ENCODE results near the gene TTC7B.

TTC7B gene

GRCh38 chr14:90545966-90546751, 270.1 kb downstream of the TTC7B start:
- no peak for DNase-seq (ENCODE audit: low spot score)

- no peak for DNase-seq (ENCODE audit: low spot score)
Observed at GRCh38 chr14:90545382-90545781, 270.8 kb downstream of the TTC7B start.

DNA sequence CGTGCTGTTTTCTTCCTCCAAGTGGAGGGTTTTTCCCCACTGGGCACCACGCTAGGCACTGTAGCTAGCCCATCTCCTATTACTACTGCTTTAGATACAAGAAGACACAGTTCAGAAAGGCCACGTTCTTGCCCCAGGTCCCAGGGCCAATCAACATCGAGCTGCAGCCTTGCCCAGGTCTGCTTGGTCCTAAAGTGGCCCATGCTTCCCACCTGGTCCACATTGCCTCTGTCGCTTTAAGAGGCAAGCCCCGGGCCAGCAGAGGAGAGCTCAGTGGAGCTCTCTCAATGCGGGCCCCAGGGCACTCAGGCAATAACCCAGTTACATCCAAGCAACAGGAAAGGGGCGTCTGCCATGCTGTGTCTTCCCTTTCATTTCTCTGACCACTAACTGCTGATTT, 271.3 kb downstream of the TTC7B start:
- no peak for DNase-seq (ENCODE audit: low spot score)

- no peak for DNase-seq (ENCODE audit: low spot score)
Observed at GRCh38 chr14:90544566-90544965, 271.7 kb downstream of the TTC7B start.

- no peak for DNase-seq (ENCODE audit: low spot score)
Observed at GRCh38 chr14:90543876-90544275, 272.4 kb downstream of the TTC7B start.

DNA sequence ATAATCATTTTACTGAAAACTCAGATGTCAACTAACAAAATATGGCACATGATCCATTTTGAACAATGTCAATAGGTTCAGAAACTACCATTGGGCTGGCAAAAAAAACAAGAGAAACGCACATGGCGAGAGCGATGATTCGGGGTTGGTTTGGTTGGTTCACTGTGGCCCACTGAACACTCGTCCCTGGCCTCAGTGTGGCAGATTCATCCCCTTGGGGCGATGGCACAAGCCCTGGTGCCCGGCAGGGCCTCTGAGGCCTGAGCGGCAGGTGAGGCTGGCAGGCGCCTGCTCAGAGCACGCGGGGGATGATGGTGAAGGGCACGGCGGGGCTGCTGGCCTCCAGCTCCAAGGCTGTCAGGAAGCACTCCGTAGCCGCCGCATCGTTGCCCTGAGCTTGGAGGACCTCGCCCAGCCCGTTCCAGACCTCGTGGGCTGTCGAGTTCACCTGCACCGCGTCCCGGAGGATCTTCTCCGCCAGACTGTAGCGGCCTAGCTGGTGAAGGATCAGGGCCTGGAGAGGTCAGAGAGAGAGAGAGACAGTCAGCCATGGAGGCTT, 275.1 kb downstream of the TTC7B start:
- DNase-seq (ENCODE audit: low spot score): no peak

- no peak for DNase-seq (ENCODE audit: low spot score)
Observed at GRCh38 chr14:90540437-90540836, 275.8 kb downstream of the TTC7B start.

DNA sequence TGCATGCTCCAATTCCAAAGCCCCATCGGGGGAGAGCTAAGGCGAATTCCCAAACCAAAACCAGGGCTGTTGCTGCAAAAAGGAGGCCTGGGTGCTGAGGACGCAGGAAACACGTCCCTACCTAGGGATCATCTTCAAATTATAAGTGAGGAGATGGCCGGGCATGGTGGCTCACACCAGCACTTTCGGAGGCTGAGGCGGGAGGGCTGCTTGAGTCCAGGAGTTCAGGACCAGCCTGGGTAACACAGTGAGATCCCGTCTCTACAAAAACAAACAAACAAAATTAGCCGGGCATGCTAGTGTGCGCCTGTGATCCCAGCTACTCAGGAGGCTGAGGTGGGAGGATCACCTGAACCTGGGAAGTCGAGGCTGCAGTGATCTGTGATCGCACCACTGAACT, 276.2 kb downstream of the TTC7B start:
- no peak for DNase-seq (ENCODE audit: low spot score)

GRCh38 chr14:90539496-90539775, 276.8 kb downstream of the TTC7B start:
- DNase-seq (ENCODE audit: low spot score): no peak

- no peak for DNase-seq (ENCODE audit: low spot score)
Observed at GRCh38 chr14:90538716-90539495, 277.3 kb downstream of the TTC7B start.

DNA sequence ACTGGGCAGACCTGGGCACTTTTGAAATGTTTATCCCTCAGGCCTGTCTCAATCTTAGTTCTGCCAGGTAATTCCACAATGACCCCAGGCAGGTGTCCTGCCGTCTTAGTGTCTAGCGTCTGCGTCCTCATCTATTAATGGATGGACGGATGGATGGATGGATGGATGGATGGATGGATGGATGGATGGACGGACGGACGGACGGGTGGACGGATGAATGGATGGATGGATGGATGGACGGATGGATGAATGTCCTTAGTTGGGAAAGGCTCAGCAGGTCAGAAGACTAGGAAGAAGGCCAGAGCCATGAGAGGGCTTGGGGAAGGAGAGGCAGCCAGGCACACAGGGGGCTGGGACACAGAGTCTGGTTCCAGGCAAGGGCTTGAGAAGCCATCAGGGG, 278.1 kb downstream of the TTC7B start:
- DNase-seq (ENCODE audit: low spot score): no peak

GRCh38 chr14:90536511-90537191, 279.6 kb downstream of the TTC7B start:
- DNase-seq (ENCODE audit: low spot score): no peak

GRCh38 chr14:90536092-90536491, 280.1 kb downstream of the TTC7B start:
- DNase-seq (ENCODE audit: low spot score): no peak

- no peak for DNase-seq (ENCODE audit: low spot score)
Observed at GRCh38 chr14:90535556-90536090, 280.6 kb downstream of the TTC7B start.

DNA sequence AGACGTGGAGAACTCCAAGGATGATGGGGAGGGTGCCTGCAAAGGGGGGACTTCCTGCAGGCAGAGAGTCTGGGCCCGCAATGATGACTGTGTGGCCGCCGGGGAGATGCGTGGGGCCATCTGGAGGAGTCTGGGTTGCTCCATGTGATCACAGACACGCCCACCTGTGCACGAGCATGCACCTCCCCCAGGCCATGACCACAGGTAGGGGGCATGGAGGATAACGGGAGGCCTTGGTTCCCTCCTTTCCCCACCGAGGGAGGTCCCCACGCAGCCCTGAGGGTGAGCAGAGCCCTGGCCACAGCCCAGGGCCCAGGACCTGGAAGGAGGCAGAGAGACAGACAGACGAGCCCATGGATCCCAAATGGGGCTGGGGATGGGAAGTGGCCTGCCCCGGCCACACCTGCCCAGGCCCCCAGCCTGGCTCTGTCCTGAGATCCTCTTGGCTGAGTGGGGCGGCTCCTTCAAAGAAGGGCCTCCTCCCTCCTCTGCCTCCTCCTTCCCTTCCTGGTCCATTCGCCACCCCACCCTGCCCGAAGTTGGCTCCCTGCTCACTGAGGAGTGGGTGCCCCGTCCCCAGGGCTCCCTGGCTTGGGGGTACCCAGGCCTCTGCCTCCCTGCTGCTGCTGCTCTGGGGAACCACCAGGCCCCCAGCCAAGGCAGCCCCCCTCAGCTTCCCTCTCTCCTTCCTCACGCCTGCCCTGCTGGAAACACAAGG, 281.2 kb downstream of the TTC7B start:
- no peak for DNase-seq (ENCODE audit: low spot score)

GRCh38 chr14:90534091-90534837, 282.0 kb downstream of the TTC7B start:
- no peak for DNase-seq (ENCODE audit: low spot score)

DNA sequence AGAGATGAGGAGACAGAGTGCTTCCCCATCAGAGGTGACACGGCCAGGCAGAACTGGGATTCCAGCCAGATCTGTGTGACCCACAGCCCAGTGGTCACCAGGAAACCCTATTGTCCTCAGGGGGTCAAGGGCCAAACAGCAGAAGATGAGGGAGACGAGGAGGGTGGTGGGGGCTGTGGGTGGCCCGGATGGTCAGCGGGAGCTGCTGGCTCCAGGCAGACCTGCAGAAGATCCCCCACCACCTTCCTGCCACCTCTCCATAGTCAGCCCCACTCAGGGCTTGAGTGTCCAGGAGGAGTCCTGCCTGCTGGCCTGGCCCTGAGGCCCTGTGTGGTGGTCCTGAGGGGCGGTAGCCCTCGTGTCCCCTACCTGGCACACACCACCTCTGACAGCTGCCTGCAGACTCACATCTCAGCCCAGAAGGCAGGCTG, 282.6 kb downstream of the TTC7B start:
- DNase-seq (ENCODE audit: low spot score): no peak

GRCh38 chr14:90532826-90533525, 283.3 kb downstream of the TTC7B start:
- no peak for DNase-seq (ENCODE audit: low spot score)

- no peak for DNase-seq (ENCODE audit: low spot score)
Observed at GRCh38 chr14:90531497-90531896, 284.7 kb downstream of the TTC7B start.

DNA sequence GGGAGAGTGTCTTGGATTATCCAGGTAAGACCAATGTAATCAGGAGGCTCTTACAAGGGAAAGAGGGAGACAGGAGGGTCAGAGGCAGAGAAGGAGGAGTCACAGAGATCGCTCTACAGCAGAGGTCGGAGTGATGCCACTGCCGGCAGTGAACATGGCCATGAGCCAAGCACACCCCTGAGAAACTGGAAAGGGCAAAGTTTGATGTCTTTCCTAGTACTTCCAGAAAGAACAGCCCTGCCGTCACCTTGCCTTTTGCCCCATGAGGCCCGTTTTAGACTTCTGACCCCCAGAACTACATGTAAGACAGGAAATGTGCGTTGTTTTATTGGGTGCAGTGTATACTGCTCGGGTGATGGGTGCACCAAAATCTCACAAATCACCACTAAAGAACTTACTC, 285.7 kb downstream of the TTC7B start:
- no peak for DNase-seq (ENCODE audit: low spot score)
